WTC11 (cell line): ENCODE data around the gene PRRX1. TPM values are rescaled to one million over a fixed set of nuclear protein-coding genes. Genes with fewer than 3 reads are reported as not detected.

Source experiments
- ATAC-seq: fragments of 200-7000 bp; cut with Tn5 transposase; 2 replicates; pipeline ENCODE4 v1.10.0; 2021; ENCODE audit warnings: mild to moderate bottlenecking, moderate library complexity
- CTCF ChIA-PET: fragments of 300-600 bp; sonication (Branson Sonifier 250); formaldehyde crosslinking; loops from one replicate; lab custom pipeline; 2021; ENCODE audit warnings: antibody characterized with exemption; lab: Charles Lee
- POLR2A ChIA-PET: fragments of 350-600 bp; sonication (Branson Sonifier 250); formaldehyde crosslinking; loops from one replicate; lab custom pipeline; 2021; ENCODE audit warnings: antibody characterized with exemption; lab: Charles Lee
- DNase-seq: peaks from one replicate; pipeline ENCODE4 v3.0.0; 2021; ENCODE audit warnings: low spot score
- H3K27ac Mint-ChIP-seq: 2 replicates; pipeline ENCODE4 v1.8.0; 2021; ENCODE audit warnings: mixed read lengths
- H3K27me3 Mint-ChIP-seq: 2 replicates; pipeline ENCODE4 v1.8.0; 2021; ENCODE audit warnings: low read depth, mild to moderate bottlenecking, moderate library complexity, mixed read lengths
- H3K36me3 Mint-ChIP-seq: 2 replicates; pipeline ENCODE4 v1.8.0; 2021; ENCODE audit warnings: mixed read lengths
- H3K4me1 Mint-ChIP-seq: 2 replicates; pipeline ENCODE4 v1.8.0; 2022; ENCODE audit warnings: mixed read lengths
- H3K4me3 Mint-ChIP-seq: 2 replicates; pipeline ENCODE4 v1.8.0; 2021; ENCODE audit warnings: mild to moderate bottlenecking, moderate library complexity, mixed read lengths
- H3K9me3 Mint-ChIP-seq: 2 replicates; pipeline ENCODE4 v1.8.0; 2021; ENCODE audit warnings: mixed read lengths
- ATF6 ChIP-seq: sonication (generic); formaldehyde crosslinking; IDR thresholded peaks from 2 replicates; pipeline ENCODE4 v1.8.1; 2023; ENCODE audit warnings: mild to moderate bottlenecking, missing genetic modification reagents
- CBFB ChIP-seq: sonication (generic); formaldehyde crosslinking; IDR thresholded peaks from 2 replicates; pipeline ENCODE4 v1.8.1; 2022; ENCODE audit warnings: mild to moderate bottlenecking, low read depth, missing genetic modification reagents
- CREM ChIP-seq: sonication (generic); formaldehyde crosslinking; IDR thresholded peaks from 2 replicates; pipeline ENCODE4 v1.8.1; 2022; ENCODE audit warnings: mild to moderate bottlenecking, missing genetic modification reagents, moderate library complexity
- ESRRA ChIP-seq: sonication (generic); formaldehyde crosslinking; IDR thresholded peaks from 2 replicates; pipeline ENCODE4 v1.8.1; 2022; ENCODE audit warnings: mild to moderate bottlenecking, missing genetic modification reagents, borderline replicate concordance
- FOXK1 ChIP-seq: sonication (generic); formaldehyde crosslinking; IDR thresholded peaks from 2 replicates; pipeline ENCODE4 v1.8.0; 2022; ENCODE audit warnings: mild to moderate bottlenecking, moderate library complexity, missing genetic modification reagents
- HMGA2 ChIP-seq: fragments of 250-450 bp; sonication (Bioruptor Pico); IDR thresholded peaks from 2 replicates; pipeline ENCODE4 v1.4.0; 2021; ENCODE audit warnings: mild to moderate bottlenecking, moderate library complexity
- HMGXB4 ChIP-seq: sonication (generic); formaldehyde crosslinking; IDR thresholded peaks from 2 replicates; pipeline ENCODE4 v1.8.1; 2023; ENCODE audit warnings: mild to moderate bottlenecking, moderate library complexity, missing genetic modification reagents
- JAZF1 ChIP-seq: fragments of 250-450 bp; sonication (Bioruptor Pico); IDR thresholded peaks from 2 replicates; pipeline ENCODE4 v1.9.0; 2021; ENCODE audit warnings: moderate library complexity, mild to moderate bottlenecking, inconsistent platforms
- KAT7 ChIP-seq: sonication (generic); formaldehyde crosslinking; IDR thresholded peaks from 2 replicates; pipeline ENCODE4 v1.8.1; 2023; ENCODE audit warnings: missing genetic modification reagents, mild to moderate bottlenecking, borderline replicate concordance
- MAX ChIP-seq: sonication (generic); formaldehyde crosslinking; IDR thresholded peaks from 2 replicates; pipeline ENCODE4 v1.8.0; 2022; ENCODE audit warnings: mild to moderate bottlenecking, missing genetic modification reagents
- NFYB ChIP-seq: sonication (generic); formaldehyde crosslinking; conservative IDR thresholded peaks from 2 replicates; pipeline ENCODE4 v1.8.0; 2022; ENCODE audit warnings: low read depth, missing genetic modification reagents
- NR2C2 ChIP-seq: sonication (generic); formaldehyde crosslinking; IDR thresholded peaks from 2 replicates; pipeline ENCODE4 v1.8.0; 2022; ENCODE audit warnings: mild to moderate bottlenecking, missing genetic modification reagents
- SMAD4 ChIP-seq: sonication (generic); formaldehyde crosslinking; IDR thresholded peaks from 2 replicates; pipeline ENCODE4 v1.8.0; 2022; ENCODE audit warnings: mild to moderate bottlenecking, missing genetic modification reagents
- SOX15 ChIP-seq: fragments of 250-450 bp; sonication (Bioruptor Pico); IDR thresholded peaks from 2 replicates; pipeline ENCODE4 v1.9.0; 2021; ENCODE audit warnings: mild to moderate bottlenecking
- ZMAT4 ChIP-seq: fragments of 250-450 bp; sonication (Bioruptor Pico); IDR thresholded peaks from 2 replicates; pipeline ENCODE4 v1.9.0; 2021; ENCODE audit warnings: mild to moderate bottlenecking
- ZNF219 ChIP-seq: sonication (generic); formaldehyde crosslinking; IDR thresholded peaks from 2 replicates; pipeline ENCODE4 v1.8.0; 2023; ENCODE audit warnings: missing genetic modification reagents, mild to moderate bottlenecking, borderline replicate concordance
- ZNF396 ChIP-seq: fragments of 250-450 bp; sonication (Bioruptor Pico); IDR thresholded peaks from 2 replicates; pipeline ENCODE4 v1.8.0; 2021; ENCODE audit warnings: mild to moderate bottlenecking, moderate library complexity, borderline replicate concordance
- ZNF423 ChIP-seq: fragments of 250-450 bp; sonication (Bioruptor Pico); IDR thresholded peaks from 2 replicates; pipeline ENCODE4 v2.1.2; 2022; ENCODE audit warnings: mild to moderate bottlenecking, moderate library complexity
- total RNA-seq: library from RNA; stranded (reverse); gene quantifications from 3 replicates; pipeline ENCODE4 v1.2.3, GENCODE V29; 2021
- TF ChIP-seq, protein P1 (sequence below): sonication (generic); formaldehyde crosslinking; IDR thresholded peaks from 2 replicates; pipeline ENCODE4 v1.8.1; 2023; ENCODE audit warnings: mild to moderate bottlenecking, missing genetic modification reagents, moderate library complexity
- TF ChIP-seq, protein P2 (sequence below): sonication (generic); formaldehyde crosslinking; IDR thresholded peaks from 2 replicates; pipeline ENCODE4 v1.8.0; 2022; ENCODE audit warnings: missing genetic modification reagents
- TF ChIP-seq, protein P3 (sequence below): sonication (generic); formaldehyde crosslinking; IDR thresholded peaks from 2 replicates; pipeline ENCODE4 v1.8.1; 2022; ENCODE audit warnings: missing genetic modification reagents, borderline replicate concordance

The PRRX1 gene
- total RNA-seq, 1 experiment from 2014 or later, result 0.31 TPM

GRCh38 chr1:170723518-170723917 lies 59.6 kb downstream of the PRRX1 start:
- POLR2A ChIA-PET, result no interaction called here
- Mint-ChIP-seq H3K4me3 (no peak overlapping the region), H3K27ac (no peak overlapping the region), H3K4me1 (no peaks in the 10 kb centered on the region), H3K9me3 (no peaks in the 10 kb centered on the region), H3K36me3 (no peaks in the 10 kb centered on the region), H3K27me3 (peaks cover 3% of the 10 kb centered on the region; the same call in 1 of the 2 replicates)
- CTCF ChIA-PET, result no interaction called here
- no peak for TF ChIP-seq ZNF219 (CRISPR knock-in tag)
- TF ChIP-seq NFYB (CRISPR knock-in tag), result no peak
- TF ChIP-seq, protein P1, sequence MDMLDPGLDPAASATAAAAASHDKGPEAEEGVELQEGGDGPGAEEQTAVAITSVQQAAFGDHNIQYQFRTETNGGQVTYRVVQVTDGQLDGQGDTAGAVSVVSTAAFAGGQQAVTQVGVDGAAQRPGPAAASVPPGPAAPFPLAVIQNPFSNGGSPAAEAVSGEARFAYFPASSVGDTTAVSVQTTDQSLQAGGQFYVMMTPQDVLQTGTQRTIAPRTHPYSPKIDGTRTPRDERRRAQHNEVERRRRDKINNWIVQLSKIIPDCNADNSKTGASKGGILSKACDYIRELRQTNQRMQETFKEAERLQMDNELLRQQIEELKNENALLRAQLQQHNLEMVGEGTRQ (CRISPR knock-in tag), result no peak
- no peak for TF ChIP-seq CREM
- no peak for TF ChIP-seq SOX15
- no peak for TF ChIP-seq ZMAT4 (CRISPR knock-in tag)
- TF ChIP-seq ZNF423 (CRISPR knock-in tag), result no peak
- TF ChIP-seq, protein P2, sequence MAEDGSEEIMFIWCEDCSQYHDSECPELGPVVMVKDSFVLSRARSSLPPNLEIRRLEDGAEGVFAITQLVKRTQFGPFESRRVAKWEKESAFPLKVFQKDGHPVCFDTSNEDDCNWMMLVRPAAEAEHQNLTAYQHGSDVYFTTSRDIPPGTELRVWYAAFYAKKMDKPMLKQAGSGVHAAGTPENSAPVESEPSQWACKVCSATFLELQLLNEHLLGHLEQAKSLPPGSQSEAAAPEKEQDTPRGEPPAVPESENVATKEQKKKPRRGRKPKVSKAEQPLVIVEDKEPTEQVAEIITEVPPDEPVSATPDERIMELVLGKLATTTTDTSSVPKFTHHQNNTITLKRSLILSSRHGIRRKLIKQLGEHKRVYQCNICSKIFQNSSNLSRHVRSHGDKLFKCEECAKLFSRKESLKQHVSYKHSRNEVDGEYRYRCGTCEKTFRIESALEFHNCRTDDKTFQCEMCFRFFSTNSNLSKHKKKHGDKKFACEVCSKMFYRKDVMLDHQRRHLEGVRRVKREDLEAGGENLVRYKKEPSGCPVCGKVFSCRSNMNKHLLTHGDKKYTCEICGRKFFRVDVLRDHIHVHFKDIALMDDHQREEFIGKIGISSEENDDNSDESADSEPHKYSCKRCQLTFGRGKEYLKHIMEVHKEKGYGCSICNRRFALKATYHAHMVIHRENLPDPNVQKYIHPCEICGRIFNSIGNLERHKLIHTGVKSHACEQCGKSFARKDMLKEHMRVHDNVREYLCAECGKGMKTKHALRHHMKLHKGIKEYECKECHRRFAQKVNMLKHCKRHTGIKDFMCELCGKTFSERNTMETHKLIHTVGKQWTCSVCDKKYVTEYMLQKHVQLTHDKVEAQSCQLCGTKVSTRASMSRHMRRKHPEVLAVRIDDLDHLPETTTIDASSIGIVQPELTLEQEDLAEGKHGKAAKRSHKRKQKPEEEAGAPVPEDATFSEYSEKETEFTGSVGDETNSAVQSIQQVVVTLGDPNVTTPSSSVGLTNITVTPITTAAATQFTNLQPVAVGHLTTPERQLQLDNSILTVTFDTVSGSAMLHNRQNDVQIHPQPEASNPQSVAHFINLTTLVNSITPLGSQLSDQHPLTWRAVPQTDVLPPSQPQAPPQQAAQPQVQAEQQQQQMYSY (CRISPR knock-in tag), result no peak
- TF ChIP-seq KAT7 (CRISPR knock-in tag), result no peak
- no peak for ATAC-seq
- no peak for DNase-seq

GRCh38 chr1:170725326-170725725 lies 61.4 kb downstream of the PRRX1 start:
- DNase-seq (no peak), ATAC-seq (no peak)
- CTCF ChIA-PET, result no interaction called here
- Mint-ChIP-seq H3K9me3 (no peaks in the 10 kb centered on the region), H3K27me3 (peaks cover 3% of the 10 kb centered on the region; the same call in 1 of the 2 replicates), H3K4me3 (no peak overlapping the region), H3K36me3 (no peaks in the 10 kb centered on the region), H3K4me1 (no peaks in the 10 kb centered on the region), H3K27ac (no peak overlapping the region)
- POLR2A ChIA-PET, result no interaction called here
- TF ChIP-seq SMAD4, result no peak
- no peak for TF ChIP-seq ZNF396 (CRISPR knock-in tag)
- TF ChIP-seq KAT7 (CRISPR knock-in tag), result no peak
- no peak for TF ChIP-seq HMGA2 (CRISPR knock-in tag)
- no peak for TF ChIP-seq CBFB (CRISPR knock-in tag)
- TF ChIP-seq HMGXB4, result no peak
- TF ChIP-seq ATF6 (CRISPR knock-in tag), result no peak
- TF ChIP-seq, protein P3, sequence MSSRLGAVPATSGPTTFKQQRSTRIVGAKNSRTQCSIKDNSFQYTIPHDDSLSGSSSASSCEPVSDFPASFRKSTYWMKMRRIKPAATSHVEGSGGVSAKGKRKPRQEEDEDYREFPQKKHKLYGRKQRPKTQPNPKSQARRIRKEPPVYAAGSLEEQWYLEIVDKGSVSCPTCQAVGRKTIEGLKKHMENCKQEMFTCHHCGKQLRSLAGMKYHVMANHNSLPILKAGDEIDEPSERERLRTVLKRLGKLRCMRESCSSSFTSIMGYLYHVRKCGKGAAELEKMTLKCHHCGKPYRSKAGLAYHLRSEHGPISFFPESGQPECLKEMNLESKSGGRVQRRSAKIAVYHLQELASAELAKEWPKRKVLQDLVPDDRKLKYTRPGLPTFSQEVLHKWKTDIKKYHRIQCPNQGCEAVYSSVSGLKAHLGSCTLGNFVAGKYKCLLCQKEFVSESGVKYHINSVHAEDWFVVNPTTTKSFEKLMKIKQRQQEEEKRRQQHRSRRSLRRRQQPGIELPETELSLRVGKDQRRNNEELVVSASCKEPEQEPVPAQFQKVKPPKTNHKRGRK (CRISPR knock-in tag), result no peak
- no peak for TF ChIP-seq NFYB (CRISPR knock-in tag)
- TF ChIP-seq JAZF1, result no peak
- no peak for TF ChIP-seq FOXK1
- no peak for TF ChIP-seq MAX (CRISPR knock-in tag)
- no peak for TF ChIP-seq ZNF423 (CRISPR knock-in tag)
- no peak for TF ChIP-seq ESRRA (CRISPR knock-in tag)
- no peak for TF ChIP-seq NR2C2 (CRISPR knock-in tag)
